Liver (tissue), 9 donors: ENCODE data around the gene HS3ST6. TPM values are rescaled to one million over a fixed set of nuclear protein-coding genes. Genes with fewer than 3 reads are reported as not detected.

Experiments used
- DNase-seq: peaks from one replicate; pipeline ENCODE4 v3.0.0-alpha.2; 2017; ENCODE audit warnings: low spot score
- H3K27ac ChIP-seq, 2 donors: one replicate each; pipeline ENCODE4 v1.7.0; 2013; ENCODE audit warnings: inconsistent platforms in 2 of 2, low read length in 2 of 2, control low read depth in 1 of 2, low read depth in 1 of 2, mild to moderate bottlenecking in 1 of 2
- H3K27me3 ChIP-seq, 4 donors: one replicate each; pipeline versions ENCODE4 v1.6.1 to v1.7.0; 2013; ENCODE audit warnings: low read length in 3 of 4, inconsistent platforms in 1 of 4, mild to moderate bottlenecking in 1 of 4, moderate library complexity in 1 of 4; ENCODE audit not compliant: control insufficient read depth in 4 of 4, insufficient read depth in 4 of 4
- H3K36me3 ChIP-seq, 4 donors: one replicate each; pipeline versions ENCODE4 v1.6.1 to v1.7.0; 2013; ENCODE audit warnings: low read length in 3 of 4, mild to moderate bottlenecking in 3 of 4, low read depth in 1 of 4, moderate library complexity in 1 of 4; ENCODE audit not compliant: control insufficient read depth in 4 of 4, insufficient read depth in 3 of 4
- H3K4me1 ChIP-seq, 4 donors: one replicate each; pipeline versions ENCODE4 v1.6.1 to v1.7.0; 2013; ENCODE audit warnings: low read length in 3 of 4, mild to moderate bottlenecking in 3 of 4, moderate library complexity in 1 of 4; ENCODE audit not compliant: control insufficient read depth in 4 of 4, insufficient read depth in 4 of 4
- H3K4me3 ChIP-seq, 3 donors: one replicate each; pipeline versions ENCODE4 v1.6.1 to v1.7.0; 2013; ENCODE audit warnings: low read length in 3 of 3, control low read depth in 1 of 3, low read depth in 1 of 3, mild to moderate bottlenecking in 1 of 3
- H3K9ac ChIP-seq, 2 donors: one replicate each; pipeline ENCODE4 v1.7.0; 2013; ENCODE audit warnings: low read length in 2 of 2, mild to moderate bottlenecking in 2 of 2, moderate library complexity in 2 of 2, control low read depth in 1 of 2, low read depth in 1 of 2
- H3K9me3 ChIP-seq, 4 donors: one replicate each; pipeline versions ENCODE4 v1.6.1 to v1.7.0; 2013; ENCODE audit warnings: low read length in 3 of 4; ENCODE audit not compliant: control insufficient read depth in 4 of 4
- FOXA1 ChIP-seq: IDR thresholded peaks from 2 replicates; pipeline ENCODE4 v1.6.1; 2016; ENCODE audit warnings: antibody characterized with exemption
- HNF4A ChIP-seq, 2 donors: conservative IDR thresholded peaks; 2 replicates each; pipeline ENCODE4 v1.6.1; 2016; ENCODE audit warnings: antibody characterized with exemption in 2 of 2, mild to moderate bottlenecking in 2 of 2
- HNF4G ChIP-seq: IDR thresholded peaks from 2 replicates; pipeline ENCODE4 v1.6.1; 2016; ENCODE audit warnings: antibody characterized with exemption
- JUND ChIP-seq, 2 donors: IDR thresholded peaks; 2 replicates each; pipeline ENCODE4 v1.6.1; 2016; ENCODE audit warnings: antibody characterized with exemption in 2 of 2
- RXRA ChIP-seq, 2 donors: IDR thresholded peaks; 2 replicates each; pipeline ENCODE4 v1.6.1; 2017 to 2018; ENCODE audit warnings: antibody characterized with exemption in 2 of 2, mild to moderate bottlenecking in 1 of 2
- TAF1 ChIP-seq: conservative IDR thresholded peaks from 2 replicates; pipeline ENCODE4 v1.6.1; 2016; ENCODE audit warnings: antibody characterized with exemption, mild to moderate bottlenecking
- whole genome bisulfite sequencing: extraction: QIAGEN DNeasy Blood & Tissue Kit; methylation state at CpG from one replicate; pipeline ENCODE4 v1.1.7; 2013; 5-methylcytosine and 5-hydroxymethylcytosine counted together
- polyA plus RNA-seq, 2 donors: library from polyadenylated mRNA; stranded (reverse) in 1 of 2; unstranded in 1 of 2; fragments of 200-250 nt in 1 of 2; fragments of >200 nt in 1 of 2; fragmentation: Nextera tagmentation in 1 of 2; extraction: Ambion mirVana in 1 of 2; gene quantifications; one replicate each; pipeline versions ENCODE4 v1.2.1 to v1.2.3, GENCODE V29; 2013 to 2015
- total RNA-seq, 2 donors: library from RNA; depleted of rRNA; stranded (reverse); fragments of >200 nt; gene quantifications; one replicate each; pipeline ENCODE4 v1.2.3, GENCODE V29; 2014
- TF ChIP-seq, protein P1 (sequence below): IDR thresholded peaks from 2 replicates; pipeline ENCODE4 v1.6.1; 2016; ENCODE audit warnings: antibody characterized with exemption
- TF ChIP-seq, protein P2 (sequence below): IDR thresholded peaks from 2 replicates; pipeline ENCODE4 v1.6.1; 2016; ENCODE audit warnings: antibody characterized with exemption
- TF ChIP-seq, protein P3 (sequence below): fragments of 150-350 bp; IDR thresholded peaks from 2 replicates; pipeline ENCODE4 v1.5.1; 2017; ENCODE audit warnings: improper control_type of control experiment, low read depth, low read length; ENCODE audit not compliant: missing input control
- TF ChIP-seq, protein P4 (sequence below): IDR thresholded peaks from 2 replicates; pipeline ENCODE4 v1.6.1; 2016; ENCODE audit warnings: antibody characterized with exemption, mild to moderate bottlenecking
- donor health status: healthy.
- donor health status: healthy.
- donor health status: healthy.
- donor health status: healthy.
- donor health status: healthy.

Gene HS3ST6
- total and polyA plus RNA-seq, 4 donors: not detected

DNA sequence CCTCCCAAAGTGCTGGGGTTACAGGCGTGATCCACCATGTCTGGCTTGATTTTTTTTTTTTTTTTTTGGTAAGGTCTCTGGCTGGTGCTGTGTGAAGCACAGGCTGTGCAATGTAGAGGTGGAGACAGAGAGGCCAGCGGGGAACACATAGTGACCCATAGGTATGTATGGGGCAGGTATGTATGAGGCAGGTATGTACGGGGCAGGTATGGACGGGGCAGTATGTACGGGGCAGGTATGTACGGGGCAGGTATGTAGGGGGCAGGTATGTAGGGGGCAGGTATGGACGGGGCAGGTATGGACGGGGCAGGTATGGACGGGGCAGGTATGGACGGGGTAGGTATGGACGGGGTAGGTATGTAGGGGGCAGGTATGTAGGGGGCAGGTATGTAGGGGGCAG, 31.3 kb upstream of the HS3ST6 start:
- TF ChIP-seq HNF4G (no peak), HNF4A (conservative IDR thresholded peaks at IDR 0.05) (no peak), RXRA (IDR thresholded peaks at IDR 0.05) (no peak), JUND (IDR thresholded peaks at IDR 0.05) (no peak), TAF1 (no peak)
- TF ChIP-seq, protein P1, sequence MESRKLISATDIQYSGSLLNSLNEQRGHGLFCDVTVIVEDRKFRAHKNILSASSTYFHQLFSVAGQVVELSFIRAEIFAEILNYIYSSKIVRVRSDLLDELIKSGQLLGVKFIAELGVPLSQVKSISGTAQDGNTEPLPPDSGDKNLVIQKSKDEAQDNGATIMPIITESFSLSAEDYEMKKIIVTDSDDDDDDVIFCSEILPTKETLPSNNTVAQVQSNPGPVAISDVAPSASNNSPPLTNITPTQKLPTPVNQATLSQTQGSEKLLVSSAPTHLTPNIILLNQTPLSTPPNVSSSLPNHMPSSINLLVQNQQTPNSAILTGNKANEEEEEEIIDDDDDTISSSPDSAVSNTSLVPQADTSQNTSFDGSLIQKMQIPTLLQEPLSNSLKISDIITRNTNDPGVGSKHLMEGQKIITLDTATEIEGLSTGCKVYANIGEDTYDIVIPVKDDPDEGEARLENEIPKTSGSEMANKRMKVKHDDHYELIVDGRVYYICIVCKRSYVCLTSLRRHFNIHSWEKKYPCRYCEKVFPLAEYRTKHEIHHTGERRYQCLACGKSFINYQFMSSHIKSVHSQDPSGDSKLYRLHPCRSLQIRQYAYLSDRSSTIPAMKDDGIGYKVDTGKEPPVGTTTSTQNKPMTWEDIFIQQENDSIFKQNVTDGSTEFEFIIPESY: no peak
- TF ChIP-seq, protein P2, sequence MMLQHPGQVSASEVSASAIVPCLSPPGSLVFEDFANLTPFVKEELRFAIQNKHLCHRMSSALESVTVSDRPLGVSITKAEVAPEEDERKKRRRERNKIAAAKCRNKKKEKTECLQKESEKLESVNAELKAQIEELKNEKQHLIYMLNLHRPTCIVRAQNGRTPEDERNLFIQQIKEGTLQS: no peak
- TF ChIP-seq, protein P3, sequence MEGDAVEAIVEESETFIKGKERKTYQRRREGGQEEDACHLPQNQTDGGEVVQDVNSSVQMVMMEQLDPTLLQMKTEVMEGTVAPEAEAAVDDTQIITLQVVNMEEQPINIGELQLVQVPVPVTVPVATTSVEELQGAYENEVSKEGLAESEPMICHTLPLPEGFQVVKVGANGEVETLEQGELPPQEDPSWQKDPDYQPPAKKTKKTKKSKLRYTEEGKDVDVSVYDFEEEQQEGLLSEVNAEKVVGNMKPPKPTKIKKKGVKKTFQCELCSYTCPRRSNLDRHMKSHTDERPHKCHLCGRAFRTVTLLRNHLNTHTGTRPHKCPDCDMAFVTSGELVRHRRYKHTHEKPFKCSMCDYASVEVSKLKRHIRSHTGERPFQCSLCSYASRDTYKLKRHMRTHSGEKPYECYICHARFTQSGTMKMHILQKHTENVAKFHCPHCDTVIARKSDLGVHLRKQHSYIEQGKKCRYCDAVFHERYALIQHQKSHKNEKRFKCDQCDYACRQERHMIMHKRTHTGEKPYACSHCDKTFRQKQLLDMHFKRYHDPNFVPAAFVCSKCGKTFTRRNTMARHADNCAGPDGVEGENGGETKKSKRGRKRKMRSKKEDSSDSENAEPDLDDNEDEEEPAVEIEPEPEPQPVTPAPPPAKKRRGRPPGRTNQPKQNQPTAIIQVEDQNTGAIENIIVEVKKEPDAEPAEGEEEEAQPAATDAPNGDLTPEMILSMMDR: no peak
- DNase-seq: no peak
- Histone ChIP-seq H3K36me3 (no peaks in the 10 kb centered on the region), H3K9ac (no peak overlapping the region), H3K4me1 (no peaks in the 10 kb centered on the region), H3K9me3 (no peaks in the 10 kb centered on the region), H3K27ac (no peak overlapping the region), H3K27me3 (no peaks in the 10 kb centered on the region), H3K4me3 (no peak overlapping the region)
- 95% methylated on average over 11 of the region's 11 CpGs for WGBS

- peaks cover 0 to 11% (median 4%) of the 10 kb centered on the region in 4 donors for H3K4me1 ChIP-seq
- no peaks in the 10 kb centered on the region for H3K27me3 ChIP-seq
- H3K36me3 ChIP-seq: no peaks in the 10 kb centered on the region
- no peak for DNase-seq
- H3K9me3 ChIP-seq: no peaks in the 10 kb centered on the region
- no peak overlapping the region for H3K9ac ChIP-seq
- H3K27ac ChIP-seq: no peak overlapping the region
- TF ChIP-seq, protein P4, sequence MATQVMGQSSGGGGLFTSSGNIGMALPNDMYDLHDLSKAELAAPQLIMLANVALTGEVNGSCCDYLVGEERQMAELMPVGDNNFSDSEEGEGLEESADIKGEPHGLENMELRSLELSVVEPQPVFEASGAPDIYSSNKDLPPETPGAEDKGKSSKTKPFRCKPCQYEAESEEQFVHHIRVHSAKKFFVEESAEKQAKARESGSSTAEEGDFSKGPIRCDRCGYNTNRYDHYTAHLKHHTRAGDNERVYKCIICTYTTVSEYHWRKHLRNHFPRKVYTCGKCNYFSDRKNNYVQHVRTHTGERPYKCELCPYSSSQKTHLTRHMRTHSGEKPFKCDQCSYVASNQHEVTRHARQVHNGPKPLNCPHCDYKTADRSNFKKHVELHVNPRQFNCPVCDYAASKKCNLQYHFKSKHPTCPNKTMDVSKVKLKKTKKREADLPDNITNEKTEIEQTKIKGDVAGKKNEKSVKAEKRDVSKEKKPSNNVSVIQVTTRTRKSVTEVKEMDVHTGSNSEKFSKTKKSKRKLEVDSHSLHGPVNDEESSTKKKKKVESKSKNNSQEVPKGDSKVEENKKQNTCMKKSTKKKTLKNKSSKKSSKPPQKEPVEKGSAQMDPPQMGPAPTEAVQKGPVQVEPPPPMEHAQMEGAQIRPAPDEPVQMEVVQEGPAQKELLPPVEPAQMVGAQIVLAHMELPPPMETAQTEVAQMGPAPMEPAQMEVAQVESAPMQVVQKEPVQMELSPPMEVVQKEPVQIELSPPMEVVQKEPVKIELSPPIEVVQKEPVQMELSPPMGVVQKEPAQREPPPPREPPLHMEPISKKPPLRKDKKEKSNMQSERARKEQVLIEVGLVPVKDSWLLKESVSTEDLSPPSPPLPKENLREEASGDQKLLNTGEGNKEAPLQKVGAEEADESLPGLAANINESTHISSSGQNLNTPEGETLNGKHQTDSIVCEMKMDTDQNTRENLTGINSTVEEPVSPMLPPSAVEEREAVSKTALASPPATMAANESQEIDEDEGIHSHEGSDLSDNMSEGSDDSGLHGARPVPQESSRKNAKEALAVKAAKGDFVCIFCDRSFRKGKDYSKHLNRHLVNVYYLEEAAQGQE: no peak
- TF ChIP-seq HNF4A (conservative IDR thresholded peaks at IDR 0.05) (no peak), JUND (IDR thresholded peaks at IDR 0.05) (no peak), FOXA1 (no peak), TAF1 (no peak)
- TF ChIP-seq, protein P2: no peak
- no peak overlapping the region for H3K4me3 ChIP-seq
- WGBS: 95% methylated on average over 9 of the region's 9 CpGs
Measured at GRCh38 chr16:1947369-1947670, 29.1 kb upstream of the HS3ST6 start.
